GM23338 (cell line): ENCODE measurements around the gene MIPEP. TPM values are rescaled to one million over a fixed set of nuclear protein-coding genes. Genes with fewer than 3 reads are reported as not detected.

ENCODE experiments used
- EZH2phosphoT487 ChIP-seq: fragments of 200-600 bp; sonication (generic); IDR thresholded peaks from one replicate; pipeline ENCODE4 v1.8.1; 2018; ENCODE audit warnings: antibody characterized with exemption; ENCODE audit not compliant: unreplicated experiment
- NANOG ChIP-seq: IDR thresholded peaks from 2 replicates; pipeline ENCODE4 v1.6.1; 2016; ENCODE audit warnings: antibody characterized with exemption, borderline replicate concordance
- POLR2AphosphoS5 ChIP-seq: IDR thresholded peaks from 2 replicates; pipeline ENCODE4 v1.6.1; 2016; ENCODE audit warnings: antibody characterized with exemption, low read depth
- ZNF331 ChIP-seq: fragments of 250-450 bp; sonication (Bioruptor Pico); IDR thresholded peaks from 2 replicates; pipeline ENCODE4 v1.5.0; 2020; ENCODE audit warnings: low read depth, mild to moderate bottlenecking, moderate library complexity
- polyA plus RNA-seq: library from polyadenylated mRNA; unstranded; fragments of >200 nt; fragmentation: Nextera tagmentation; extraction: Ambion mirVana; gene quantifications from 2 replicates; pipeline ENCODE4 v1.2.1, GENCODE V29; 2016
- total RNA-seq: library from RNA; depleted of rRNA; stranded (reverse); fragments of >200 nt; shearing (Covaris generic); gene quantifications from 2 replicates; pipeline ENCODE4 v1.2.3, GENCODE V29; 2014
- TF ChIP-seq, protein P1 (sequence below): fragments of 250-450 bp; sonication (Bioruptor Pico); IDR thresholded peaks from 2 replicates; pipeline ENCODE4 v1.5.0; 2020; ENCODE audit warnings: mild to moderate bottlenecking, moderate library complexity
- TF ChIP-seq, protein P2 (sequence below): IDR thresholded peaks from one replicate; pipeline ENCODE4 v1.6.1; 2018; ENCODE audit warnings: antibody characterized with exemption; ENCODE audit not compliant: unreplicated experiment
- TF ChIP-seq, protein P3 (sequence below), 2 experiments: fragments of 200-600 bp in 1 of 2; sonication (generic) in 1 of 2; conservative IDR thresholded peaks; 2 replicates each; pipeline versions ENCODE4 v1.5.1 to v1.6.1; 2016 to 2017; ENCODE audit warnings: antibody characterized with exemption in 2 of 2, low read depth in 2 of 2, mild to moderate bottlenecking in 2 of 2, moderate library complexity in 1 of 2

MIPEP gene
- total and polyA plus RNA-seq, 2 experiments from 2014 or later = 20.8 to 22.5 TPM

DNA sequence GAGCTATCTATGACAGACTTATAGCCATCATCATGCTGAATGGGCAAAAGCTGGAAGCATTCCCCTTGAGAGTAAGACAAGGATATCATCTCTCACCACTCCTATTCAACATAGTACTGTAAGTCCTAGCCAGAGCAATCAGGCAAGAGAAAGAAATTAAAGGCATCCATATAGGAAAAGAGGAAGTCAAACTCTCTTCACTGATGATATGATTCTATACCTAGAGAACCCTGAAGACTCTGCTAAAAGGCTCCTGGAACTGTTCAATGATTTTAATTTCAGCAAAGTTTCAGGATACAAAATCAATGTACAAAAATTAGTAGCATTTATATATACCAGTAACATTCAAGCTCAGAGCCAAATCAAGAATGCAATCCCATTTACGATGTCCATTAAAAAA, 29.8 kb upstream of the MIPEP start (continued):
- TF ChIP-seq, protein P1, sequence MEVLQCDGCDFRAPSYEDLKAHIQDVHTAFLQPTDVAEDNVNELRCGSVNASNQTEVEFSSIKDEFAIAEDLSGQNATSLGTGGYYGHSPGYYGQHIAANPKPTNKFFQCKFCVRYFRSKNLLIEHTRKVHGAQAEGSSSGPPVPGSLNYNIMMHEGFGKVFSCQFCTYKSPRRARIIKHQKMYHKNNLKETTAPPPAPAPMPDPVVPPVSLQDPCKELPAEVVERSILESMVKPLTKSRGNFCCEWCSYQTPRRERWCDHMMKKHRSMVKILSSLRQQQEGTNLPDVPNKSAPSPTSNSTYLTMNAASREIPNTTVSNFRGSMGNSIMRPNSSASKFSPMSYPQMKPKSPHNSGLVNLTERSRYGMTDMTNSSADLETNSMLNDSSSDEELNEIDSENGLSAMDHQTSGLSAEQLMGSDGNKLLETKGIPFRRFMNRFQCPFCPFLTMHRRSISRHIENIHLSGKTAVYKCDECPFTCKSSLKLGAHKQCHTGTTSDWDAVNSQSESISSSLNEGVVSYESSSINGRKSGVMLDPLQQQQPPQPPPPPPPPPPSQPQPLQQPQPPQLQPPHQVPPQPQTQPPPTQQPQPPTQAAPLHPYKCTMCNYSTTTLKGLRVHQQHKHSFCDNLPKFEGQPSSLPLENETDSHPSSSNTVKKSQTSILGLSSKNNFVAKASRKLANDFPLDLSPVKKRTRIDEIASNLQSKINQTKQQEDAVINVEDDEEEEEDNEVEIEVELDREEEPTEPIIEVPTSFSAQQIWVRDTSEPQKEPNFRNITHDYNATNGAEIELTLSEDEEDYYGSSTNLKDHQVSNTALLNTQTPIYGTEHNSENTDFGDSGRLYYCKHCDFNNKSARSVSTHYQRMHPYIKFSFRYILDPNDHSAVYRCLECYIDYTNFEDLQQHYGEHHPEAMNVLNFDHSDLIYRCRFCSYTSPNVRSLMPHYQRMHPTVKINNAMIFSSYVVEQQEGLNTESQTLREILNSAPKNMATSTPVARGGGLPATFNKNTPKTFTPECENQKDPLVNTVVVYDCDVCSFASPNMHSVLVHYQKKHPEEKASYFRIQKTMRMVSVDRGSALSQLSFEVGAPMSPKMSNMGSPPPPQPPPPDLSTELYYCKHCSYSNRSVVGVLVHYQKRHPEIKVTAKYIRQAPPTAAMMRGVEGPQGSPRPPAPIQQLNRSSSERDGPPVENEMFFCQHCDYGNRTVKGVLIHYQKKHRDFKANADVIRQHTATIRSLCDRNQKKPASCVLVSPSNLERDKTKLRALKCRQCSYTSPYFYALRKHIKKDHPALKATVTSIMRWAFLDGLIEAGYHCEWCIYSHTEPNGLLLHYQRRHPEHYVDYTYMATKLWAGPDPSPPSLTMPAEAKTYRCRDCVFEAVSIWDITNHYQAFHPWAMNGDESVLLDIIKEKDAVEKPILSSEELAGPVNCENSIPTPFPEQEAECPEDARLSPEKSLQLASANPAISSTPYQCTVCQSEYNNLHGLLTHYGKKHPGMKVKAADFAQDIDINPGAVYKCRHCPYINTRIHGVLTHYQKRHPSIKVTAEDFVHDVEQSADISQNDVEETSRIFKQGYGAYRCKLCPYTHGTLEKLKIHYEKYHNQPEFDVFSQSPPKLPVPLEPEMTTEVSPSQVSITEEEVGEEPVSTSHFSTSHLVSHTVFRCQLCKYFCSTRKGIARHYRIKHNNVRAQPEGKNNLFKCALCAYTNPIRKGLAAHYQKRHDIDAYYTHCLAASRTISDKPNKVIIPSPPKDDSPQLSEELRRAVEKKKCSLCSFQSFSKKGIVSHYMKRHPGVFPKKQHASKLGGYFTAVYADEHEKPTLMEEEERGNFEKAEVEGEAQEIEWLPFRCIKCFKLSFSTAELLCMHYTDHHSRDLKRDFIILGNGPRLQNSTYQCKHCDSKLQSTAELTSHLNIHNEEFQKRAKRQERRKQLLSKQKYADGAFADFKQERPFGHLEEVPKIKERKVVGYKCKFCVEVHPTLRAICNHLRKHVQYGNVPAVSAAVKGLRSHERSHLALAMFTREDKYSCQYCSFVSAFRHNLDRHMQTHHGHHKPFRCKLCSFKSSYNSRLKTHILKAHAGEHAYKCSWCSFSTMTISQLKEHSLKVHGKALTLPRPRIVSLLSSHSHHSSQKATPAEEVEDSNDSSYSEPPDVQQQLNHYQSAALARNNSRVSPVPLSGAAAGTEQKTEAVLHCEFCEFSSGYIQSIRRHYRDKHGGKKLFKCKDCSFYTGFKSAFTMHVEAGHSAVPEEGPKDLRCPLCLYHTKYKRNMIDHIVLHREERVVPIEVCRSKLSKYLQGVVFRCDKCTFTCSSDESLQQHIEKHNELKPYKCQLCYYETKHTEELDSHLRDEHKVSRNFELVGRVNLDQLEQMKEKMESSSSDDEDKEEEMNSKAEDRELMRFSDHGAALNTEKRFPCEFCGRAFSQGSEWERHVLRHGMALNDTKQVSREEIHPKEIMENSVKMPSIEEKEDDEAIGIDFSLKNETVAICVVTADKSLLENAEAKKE (CRISPR knock-in tag) = no peak
- no peak for TF ChIP-seq ZNF331
- TF ChIP-seq, protein P2, sequence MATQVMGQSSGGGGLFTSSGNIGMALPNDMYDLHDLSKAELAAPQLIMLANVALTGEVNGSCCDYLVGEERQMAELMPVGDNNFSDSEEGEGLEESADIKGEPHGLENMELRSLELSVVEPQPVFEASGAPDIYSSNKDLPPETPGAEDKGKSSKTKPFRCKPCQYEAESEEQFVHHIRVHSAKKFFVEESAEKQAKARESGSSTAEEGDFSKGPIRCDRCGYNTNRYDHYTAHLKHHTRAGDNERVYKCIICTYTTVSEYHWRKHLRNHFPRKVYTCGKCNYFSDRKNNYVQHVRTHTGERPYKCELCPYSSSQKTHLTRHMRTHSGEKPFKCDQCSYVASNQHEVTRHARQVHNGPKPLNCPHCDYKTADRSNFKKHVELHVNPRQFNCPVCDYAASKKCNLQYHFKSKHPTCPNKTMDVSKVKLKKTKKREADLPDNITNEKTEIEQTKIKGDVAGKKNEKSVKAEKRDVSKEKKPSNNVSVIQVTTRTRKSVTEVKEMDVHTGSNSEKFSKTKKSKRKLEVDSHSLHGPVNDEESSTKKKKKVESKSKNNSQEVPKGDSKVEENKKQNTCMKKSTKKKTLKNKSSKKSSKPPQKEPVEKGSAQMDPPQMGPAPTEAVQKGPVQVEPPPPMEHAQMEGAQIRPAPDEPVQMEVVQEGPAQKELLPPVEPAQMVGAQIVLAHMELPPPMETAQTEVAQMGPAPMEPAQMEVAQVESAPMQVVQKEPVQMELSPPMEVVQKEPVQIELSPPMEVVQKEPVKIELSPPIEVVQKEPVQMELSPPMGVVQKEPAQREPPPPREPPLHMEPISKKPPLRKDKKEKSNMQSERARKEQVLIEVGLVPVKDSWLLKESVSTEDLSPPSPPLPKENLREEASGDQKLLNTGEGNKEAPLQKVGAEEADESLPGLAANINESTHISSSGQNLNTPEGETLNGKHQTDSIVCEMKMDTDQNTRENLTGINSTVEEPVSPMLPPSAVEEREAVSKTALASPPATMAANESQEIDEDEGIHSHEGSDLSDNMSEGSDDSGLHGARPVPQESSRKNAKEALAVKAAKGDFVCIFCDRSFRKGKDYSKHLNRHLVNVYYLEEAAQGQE = no peak
- TF ChIP-seq NANOG = no peak
- TF ChIP-seq POLR2AphosphoS5 = no peak
- TF ChIP-seq, protein P3, sequence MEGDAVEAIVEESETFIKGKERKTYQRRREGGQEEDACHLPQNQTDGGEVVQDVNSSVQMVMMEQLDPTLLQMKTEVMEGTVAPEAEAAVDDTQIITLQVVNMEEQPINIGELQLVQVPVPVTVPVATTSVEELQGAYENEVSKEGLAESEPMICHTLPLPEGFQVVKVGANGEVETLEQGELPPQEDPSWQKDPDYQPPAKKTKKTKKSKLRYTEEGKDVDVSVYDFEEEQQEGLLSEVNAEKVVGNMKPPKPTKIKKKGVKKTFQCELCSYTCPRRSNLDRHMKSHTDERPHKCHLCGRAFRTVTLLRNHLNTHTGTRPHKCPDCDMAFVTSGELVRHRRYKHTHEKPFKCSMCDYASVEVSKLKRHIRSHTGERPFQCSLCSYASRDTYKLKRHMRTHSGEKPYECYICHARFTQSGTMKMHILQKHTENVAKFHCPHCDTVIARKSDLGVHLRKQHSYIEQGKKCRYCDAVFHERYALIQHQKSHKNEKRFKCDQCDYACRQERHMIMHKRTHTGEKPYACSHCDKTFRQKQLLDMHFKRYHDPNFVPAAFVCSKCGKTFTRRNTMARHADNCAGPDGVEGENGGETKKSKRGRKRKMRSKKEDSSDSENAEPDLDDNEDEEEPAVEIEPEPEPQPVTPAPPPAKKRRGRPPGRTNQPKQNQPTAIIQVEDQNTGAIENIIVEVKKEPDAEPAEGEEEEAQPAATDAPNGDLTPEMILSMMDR (conservative IDR thresholded peaks at IDR 0.05; ENCODE audit: low read depth in 2 of 2) = no peak
- no peak for TF ChIP-seq EZH2phosphoT487
